ENCODE measurements around the gene MINDY3.
"Not testable (repeated sequence)": the region's sequence is repeated elsewhere in the genome, so short reads cannot be mapped to it uniquely, and the experiment has no call there.

The MINDY3 gene

GRCh38 chr10:15859906-15860691, at the start of gene MINDY3:
Gene MINDY3 (minus strand): TSS chr10:15860507. CDS start chr10:15860299, 208 bp downstream.
- DNase-seq (ENCODE audit: extremely low read depth in 1 of 2, low read depth in 1 of 2) = peak; percentile 58 to 68

DNA sequence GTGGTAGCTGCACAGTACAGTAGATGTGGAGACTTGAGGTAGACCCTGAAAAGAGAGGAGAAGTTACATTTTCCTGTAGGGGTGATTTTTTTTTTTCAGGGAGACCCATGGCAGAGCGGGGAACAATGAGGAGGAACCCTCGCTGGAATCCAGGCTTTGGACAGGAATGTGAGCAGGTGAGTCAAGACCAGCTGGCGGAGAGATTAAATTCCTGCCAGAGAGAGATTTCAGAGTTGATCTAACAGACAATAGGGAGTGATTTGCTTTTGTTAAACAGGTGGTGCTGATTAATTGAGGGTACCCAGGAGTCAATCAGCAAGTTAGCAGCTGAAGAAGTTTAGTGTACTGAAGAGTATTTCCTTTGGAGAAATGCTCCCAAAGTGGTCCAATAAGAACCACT, 41.6 kb upstream of the MINDY3 start:
- no peak for DNase-seq (ENCODE audit: extremely low read depth in 1 of 2, low read depth in 1 of 2)

- DNase-seq (ENCODE audit: extremely low read depth in 1 of 2, low read depth in 1 of 2) = no peak
These were observed 37.7 kb upstream of the MINDY3 start for GRCh38 chr10:15898046-15898445.

DNA sequence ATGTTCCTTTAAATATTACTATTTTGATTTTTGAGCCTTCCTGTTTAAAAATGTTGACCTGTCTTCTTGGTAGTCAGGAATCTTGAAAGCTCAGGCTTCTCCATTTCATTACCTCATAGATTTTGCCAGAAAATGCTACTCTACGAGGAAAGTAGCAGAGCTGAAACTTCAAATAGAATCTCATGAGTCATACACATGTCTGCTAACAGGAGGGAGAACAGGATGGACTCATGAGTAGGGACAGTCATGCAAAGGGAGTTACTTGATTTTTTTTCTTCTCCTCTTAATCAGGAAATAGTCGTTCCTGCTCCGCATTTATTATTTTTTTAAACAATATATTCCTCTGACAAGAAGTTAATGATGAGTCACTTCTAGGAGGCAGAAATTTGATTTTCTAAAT, 37.0 kb upstream of the MINDY3 start:
- DNase-seq (ENCODE audit: extremely low read depth in 1 of 2, low read depth in 1 of 2) = no peak

GRCh38 chr10:15896654-15897053, 36.3 kb upstream of the MINDY3 start:
- no peak for DNase-seq (ENCODE audit: extremely low read depth in 1 of 2, low read depth in 1 of 2)

- no peak for DNase-seq (ENCODE audit: extremely low read depth in 1 of 2, low read depth in 1 of 2)
These were observed 24.1 kb upstream of the MINDY3 start for GRCh38 chr10:15884447-15884846.

- DNase-seq (ENCODE audit: extremely low read depth in 1 of 2, low read depth in 1 of 2) = no peak
These were observed 21.2 kb upstream of the MINDY3 start for GRCh38 chr10:15881542-15881941.

DNA sequence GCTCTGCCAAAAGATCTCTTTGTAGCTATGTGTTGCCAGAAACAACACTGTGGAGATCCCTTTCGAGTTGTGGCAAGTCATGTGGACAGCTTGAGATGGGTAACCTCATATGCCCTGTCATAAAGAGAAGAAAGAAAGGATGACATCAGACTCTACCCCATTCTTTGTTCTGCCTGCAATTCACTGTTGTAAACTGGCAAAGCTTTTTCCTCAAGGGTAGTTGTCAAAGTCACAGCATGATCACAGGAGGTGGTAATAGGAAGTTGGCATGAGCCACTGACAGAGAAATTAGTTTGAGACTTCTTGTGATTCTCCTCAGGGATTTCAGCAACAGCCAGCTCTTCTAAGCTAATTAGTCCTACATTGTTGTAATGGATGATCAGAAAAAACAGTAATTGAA, 19.4 kb upstream of the MINDY3 start:
- no peak for DNase-seq (ENCODE audit: extremely low read depth in 1 of 2, low read depth in 1 of 2)

- no peak for DNase-seq (ENCODE audit: extremely low read depth in 1 of 2, low read depth in 1 of 2)
These were observed 18.8 kb upstream of the MINDY3 start for GRCh38 chr10:15879058-15879457.

DNA sequence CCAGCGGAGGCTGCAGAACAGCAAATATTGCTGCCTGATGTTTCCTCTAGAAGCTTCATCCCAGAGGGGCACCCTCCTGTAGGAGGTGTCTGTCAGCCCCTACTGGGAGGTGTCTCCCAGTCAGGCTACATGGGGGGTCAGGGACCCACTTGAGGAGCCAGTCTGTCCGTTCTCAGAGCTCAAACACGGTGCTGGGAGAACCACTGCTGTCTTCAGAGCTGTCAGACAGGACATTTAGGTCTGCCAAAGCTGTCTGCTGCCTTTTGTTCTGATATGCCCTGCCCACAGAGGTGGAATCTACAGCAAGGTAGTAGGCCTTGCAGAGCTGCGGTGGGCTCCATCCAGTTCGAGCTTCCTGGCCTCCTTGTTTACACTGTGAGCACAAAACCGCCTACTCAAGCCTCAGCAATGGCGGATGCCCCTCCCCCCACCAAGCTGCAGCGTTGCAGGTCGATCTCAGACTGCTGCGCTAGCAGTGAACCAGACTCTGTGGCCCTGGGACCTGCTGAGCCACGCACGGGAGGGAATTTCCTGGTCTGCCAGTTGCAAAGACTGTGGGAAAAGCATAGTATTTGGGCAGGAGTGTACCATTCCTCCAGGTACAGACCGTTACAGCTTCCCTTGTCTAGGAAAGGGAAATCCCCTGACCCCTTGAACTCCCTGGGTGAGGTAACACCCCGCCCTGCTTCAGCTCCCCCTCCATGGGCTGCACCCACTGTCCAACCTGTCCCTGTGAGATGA, 17.7 kb upstream of the MINDY3 start:
- DNase-seq (ENCODE audit: extremely low read depth in 1 of 2, low read depth in 1 of 2) = no peak

DNA sequence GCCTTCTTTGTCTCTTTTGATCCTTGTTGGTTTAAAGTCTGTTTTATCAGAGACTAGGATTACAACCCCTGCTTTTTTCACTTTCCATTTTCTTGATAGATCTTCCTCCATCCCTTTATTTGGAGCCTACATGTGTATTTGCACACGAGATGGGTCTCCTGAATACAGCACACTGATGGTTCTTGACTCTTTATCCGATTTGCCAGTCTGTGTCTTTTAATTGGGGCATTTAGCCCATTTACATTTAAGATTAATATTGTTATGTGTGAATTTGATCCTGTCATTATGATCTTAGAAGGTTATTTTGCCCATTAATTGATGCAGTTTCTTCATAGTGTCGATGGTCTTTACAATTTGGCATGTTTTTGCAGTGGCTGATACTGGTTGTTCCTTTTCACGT, 16.0 kb upstream of the MINDY3 start:
- DNase-seq (ENCODE audit: extremely low read depth in 1 of 2, low read depth in 1 of 2) = not testable (repeated sequence)

- DNase-seq (ENCODE audit: extremely low read depth in 1 of 2, low read depth in 1 of 2) = not testable (repeated sequence)
These were observed 12.3 kb upstream of the MINDY3 start for GRCh38 chr10:15872645-15873044.

DNA sequence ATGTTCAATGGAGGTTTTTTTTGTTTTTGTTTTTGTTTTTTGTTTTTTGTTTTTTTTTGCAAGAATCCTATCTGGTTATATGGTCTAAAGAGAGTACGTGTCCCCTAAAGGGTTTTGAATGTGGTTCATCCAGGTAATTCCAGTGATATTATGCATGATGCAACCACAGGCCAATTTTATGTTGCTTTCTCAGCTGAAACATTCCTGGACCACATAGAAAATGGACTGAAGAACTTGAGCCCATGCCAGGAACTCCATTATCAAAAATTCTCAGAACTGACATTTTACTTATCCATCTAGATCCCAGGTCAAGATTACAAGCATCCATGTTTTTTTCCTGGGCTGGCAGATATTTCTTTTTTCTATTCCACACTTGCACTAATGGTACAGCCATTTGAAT, 11.5 kb upstream of the MINDY3 start:
- DNase-seq (ENCODE audit: extremely low read depth in 1 of 2, low read depth in 1 of 2) = no peak

- DNase-seq (ENCODE audit: extremely low read depth in 1 of 2, low read depth in 1 of 2) = no peak
These were observed 9.6 kb upstream of the MINDY3 start for GRCh38 chr10:15869935-15870334.

GRCh38 chr10:15868006-15868405, 7.7 kb upstream of the MINDY3 start:
- DNase-seq (ENCODE audit: extremely low read depth in 1 of 2, low read depth in 1 of 2) = no peak

- no peak for DNase-seq (ENCODE audit: extremely low read depth in 1 of 2, low read depth in 1 of 2)
These were observed 5.0 kb upstream of the MINDY3 start for GRCh38 chr10:15865304-15865703.

GRCh38 chr10:15864419-15864818, 4.1 kb upstream of the MINDY3 start:
- DNase-seq (ENCODE audit: extremely low read depth in 1 of 2, low read depth in 1 of 2) = no peak

DNA sequence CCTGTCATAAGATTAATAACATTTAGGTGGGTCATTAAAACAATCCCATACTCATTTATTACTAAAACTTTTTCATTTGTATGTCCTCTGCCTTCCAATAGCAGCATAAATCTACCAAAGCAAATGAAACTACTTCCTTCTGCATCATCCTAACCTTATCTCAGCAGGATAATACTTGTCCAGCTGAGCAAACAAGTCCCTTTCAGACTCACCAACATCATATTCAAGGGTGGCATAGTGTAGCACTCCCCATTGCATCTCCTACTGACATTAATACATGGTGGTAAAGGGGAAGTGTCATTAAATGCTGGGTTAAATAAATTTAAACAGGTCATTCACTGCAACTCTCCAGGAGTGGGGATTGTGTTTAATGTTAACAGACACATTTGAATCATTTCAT, 3.4 kb upstream of the MINDY3 start:
- DNase-seq (ENCODE audit: extremely low read depth in 1 of 2, low read depth in 1 of 2) = no peak

DNA sequence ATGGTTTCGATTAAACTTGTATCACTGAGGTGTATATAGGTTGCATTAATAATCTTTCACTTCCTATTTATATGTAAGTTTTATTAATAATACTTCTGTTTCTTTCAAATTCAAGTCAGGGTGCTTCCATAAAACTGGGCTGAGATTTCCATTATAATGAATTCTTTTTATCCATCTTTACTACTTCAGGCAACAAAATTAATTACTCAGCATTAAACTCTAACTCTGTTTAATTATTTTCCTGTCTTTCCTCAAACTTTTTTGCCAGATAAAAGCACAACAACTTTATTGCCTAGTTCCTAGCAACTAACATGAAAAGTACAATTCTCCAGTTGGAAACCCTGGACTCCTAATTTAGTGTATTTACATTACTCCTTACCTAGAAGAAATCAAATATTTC, 3.0 kb upstream of the MINDY3 start:
- no peak for DNase-seq (ENCODE audit: extremely low read depth in 1 of 2, low read depth in 1 of 2)

- no peak for DNase-seq (ENCODE audit: extremely low read depth in 1 of 2, low read depth in 1 of 2)
These were observed 440 bp upstream of the MINDY3 start for GRCh38 chr10:15860692-15861201.

DNA sequence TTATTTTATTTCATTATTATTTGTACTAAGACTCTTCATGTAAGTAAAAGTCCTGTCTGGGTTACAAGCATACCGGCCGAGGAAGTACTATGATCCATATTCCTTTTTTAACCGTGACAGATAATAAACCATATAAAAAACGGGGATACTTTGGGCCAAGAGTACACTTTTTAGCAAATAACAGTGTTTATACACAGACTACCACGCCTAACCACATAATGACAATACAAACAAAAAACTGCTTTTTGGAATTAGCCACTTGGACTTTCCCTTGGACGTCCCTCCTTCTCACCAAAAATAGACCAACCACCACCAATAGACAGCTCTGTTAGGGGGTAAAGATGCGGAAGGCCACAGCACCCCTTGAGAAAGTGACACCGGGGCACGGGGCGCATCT, 800 bp downstream of the MINDY3 start:
- DNase-seq (ENCODE audit: extremely low read depth in 1 of 2, low read depth in 1 of 2) = no peak

DNA sequence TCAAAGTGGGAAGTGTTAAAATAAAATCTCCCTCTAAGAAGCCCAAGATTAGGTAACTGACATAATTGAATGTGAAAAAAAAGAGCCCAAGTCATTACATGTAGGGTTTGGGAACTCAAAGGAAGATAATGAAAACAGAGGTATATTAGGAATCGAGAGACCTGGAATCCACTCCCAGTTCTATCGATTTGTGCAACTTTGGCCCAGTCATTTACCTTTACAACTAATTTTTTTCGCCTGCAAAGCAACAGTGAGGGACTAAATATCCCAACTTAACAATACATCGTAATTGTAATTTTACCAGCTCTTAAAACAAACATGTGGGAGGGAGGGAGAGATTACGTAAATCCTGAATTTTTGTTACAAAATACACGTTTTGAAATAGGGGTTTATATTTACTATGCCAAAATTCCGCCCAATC, 1.4 kb downstream of the MINDY3 start:
- no peak for DNase-seq (ENCODE audit: extremely low read depth in 1 of 2, low read depth in 1 of 2)

All from activated CD8-positive, alpha-beta memory T cell treated with anti-CD3 and anti-CD28 coated beads for 1 hour (primary cell).